ENCODE data around the gene SLCO2B1.
A peak's percentile ranks its signal among the peaks of the same experiment; 100 is the strongest.

Gene SLCO2B1

DNA sequence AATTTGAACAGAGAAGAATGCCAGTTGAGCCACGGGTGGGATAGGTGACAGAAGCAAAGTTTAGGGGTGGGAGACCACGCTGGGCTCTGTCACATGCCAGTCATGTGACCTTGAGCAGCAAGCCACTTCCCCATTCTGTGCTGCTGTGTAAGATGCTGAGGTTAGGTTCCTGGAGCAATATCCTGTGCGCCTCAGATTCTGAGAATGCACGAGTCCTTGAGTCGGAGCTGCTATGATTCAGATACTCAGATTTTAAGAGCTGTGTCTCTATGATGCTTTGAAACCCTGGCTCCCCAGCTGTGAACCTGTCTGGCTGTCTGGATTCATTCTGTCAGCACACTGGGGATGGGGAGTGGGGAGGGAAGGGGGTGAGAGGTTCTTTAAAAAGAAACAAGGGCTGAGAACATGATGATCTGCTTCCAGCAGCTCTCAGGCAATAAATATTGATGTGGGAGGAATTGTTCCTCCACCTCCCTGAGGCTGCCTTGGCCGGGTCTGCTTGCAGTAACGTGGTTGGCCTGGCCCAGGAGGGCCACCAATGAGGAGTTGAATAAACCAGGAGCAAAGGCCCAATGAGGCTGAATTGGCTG, 24.0 kb downstream of the SLCO2B1 start:
- H3K27ac ChIP-seq: no peak overlapping the region
- in situ Hi-C loops (cut with HindIII; ENCODE audit: low pct_ligation_motif_present, low sequenced_read_pairs): no loop called here
- TF ChIP-seq, protein P1, sequence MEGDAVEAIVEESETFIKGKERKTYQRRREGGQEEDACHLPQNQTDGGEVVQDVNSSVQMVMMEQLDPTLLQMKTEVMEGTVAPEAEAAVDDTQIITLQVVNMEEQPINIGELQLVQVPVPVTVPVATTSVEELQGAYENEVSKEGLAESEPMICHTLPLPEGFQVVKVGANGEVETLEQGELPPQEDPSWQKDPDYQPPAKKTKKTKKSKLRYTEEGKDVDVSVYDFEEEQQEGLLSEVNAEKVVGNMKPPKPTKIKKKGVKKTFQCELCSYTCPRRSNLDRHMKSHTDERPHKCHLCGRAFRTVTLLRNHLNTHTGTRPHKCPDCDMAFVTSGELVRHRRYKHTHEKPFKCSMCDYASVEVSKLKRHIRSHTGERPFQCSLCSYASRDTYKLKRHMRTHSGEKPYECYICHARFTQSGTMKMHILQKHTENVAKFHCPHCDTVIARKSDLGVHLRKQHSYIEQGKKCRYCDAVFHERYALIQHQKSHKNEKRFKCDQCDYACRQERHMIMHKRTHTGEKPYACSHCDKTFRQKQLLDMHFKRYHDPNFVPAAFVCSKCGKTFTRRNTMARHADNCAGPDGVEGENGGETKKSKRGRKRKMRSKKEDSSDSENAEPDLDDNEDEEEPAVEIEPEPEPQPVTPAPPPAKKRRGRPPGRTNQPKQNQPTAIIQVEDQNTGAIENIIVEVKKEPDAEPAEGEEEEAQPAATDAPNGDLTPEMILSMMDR (IDR thresholded peaks at IDR 0.05; ENCODE audit: low read depth, low read length, missing control alignments): no peak

DNA sequence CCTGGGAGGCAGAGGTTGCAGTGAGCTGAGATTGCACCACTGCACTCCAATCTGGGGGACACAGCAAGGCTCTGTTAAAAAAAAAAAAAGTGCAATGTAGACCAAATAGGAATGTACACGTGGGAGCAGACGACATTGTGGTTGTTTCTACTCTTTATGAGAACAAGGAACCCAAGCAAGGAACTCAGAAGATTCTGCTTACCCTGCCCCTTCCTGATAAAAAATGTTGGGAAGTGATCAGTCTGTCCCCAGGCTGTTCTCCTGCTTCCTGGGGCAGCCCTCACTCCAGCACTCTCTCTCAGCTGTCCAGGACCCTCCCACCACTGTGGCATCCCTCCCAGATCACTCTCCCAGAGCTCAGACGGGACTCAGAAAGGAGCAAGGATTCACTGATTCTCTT, 31.8 kb downstream of the SLCO2B1 start:
- Histone ChIP-seq H3K27ac (no peak overlapping the region), H3K36me3 (replicated peaks) (no peaks in the 10 kb centered on the region), H3K4me3 (ENCODE audit: low read depth, low read length) (no peak overlapping the region), H3K27me3 (replicated peaks) (peaks cover 4% of the 10 kb centered on the region)
- TF ChIP-seq, protein P1 (IDR thresholded peaks at IDR 0.05; ENCODE audit: low read depth, low read length, missing control alignments): no peak
- no peak for DNase-seq
- in situ Hi-C loops (cut with HindIII; ENCODE audit: low pct_ligation_motif_present, low sequenced_read_pairs): no loop called here

More for the DNA sequence above, 24.0 kb downstream of the SLCO2B1 start:
- H3K36me3 ChIP-seq (replicated peaks): no peaks in the 10 kb centered on the region
- H3K4me3 ChIP-seq (ENCODE audit: low read depth, low read length): no peak overlapping the region
- peak; percentile 21 for DNase-seq
- H3K27me3 ChIP-seq (replicated peaks): no peaks in the 10 kb centered on the region

DNA sequence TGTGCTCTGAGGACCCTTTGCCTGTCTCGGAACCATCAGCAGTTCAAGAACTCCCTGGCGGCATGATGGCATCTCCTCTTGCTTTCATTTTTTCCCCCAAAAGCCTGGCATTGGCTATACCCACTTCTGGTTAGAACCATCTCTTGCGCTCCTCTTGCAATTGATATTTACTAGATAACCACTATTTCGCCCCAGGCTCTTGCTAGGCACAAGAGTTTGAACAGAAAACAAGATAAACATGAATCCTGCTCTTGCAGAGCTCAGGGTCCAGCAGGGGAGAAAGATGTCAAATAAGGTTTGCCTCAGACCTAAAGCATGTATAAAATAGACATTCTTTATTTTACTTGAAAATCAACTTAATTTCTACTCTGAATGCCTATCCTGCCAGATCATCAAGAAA, 33.1 kb downstream of the SLCO2B1 start:
- TF ChIP-seq, protein P1 (IDR thresholded peaks at IDR 0.05; ENCODE audit: low read depth, low read length, missing control alignments): no peak
- Histone ChIP-seq H3K4me3 (ENCODE audit: low read depth, low read length) (no peak overlapping the region), H3K27me3 (replicated peaks) (peaks cover 4% of the 10 kb centered on the region), H3K27ac (no peak overlapping the region), H3K36me3 (replicated peaks) (no peaks in the 10 kb centered on the region)
- DNase-seq: no peak
- in situ Hi-C loops (cut with HindIII; ENCODE audit: low pct_ligation_motif_present, low sequenced_read_pairs): no loop called here

DNA sequence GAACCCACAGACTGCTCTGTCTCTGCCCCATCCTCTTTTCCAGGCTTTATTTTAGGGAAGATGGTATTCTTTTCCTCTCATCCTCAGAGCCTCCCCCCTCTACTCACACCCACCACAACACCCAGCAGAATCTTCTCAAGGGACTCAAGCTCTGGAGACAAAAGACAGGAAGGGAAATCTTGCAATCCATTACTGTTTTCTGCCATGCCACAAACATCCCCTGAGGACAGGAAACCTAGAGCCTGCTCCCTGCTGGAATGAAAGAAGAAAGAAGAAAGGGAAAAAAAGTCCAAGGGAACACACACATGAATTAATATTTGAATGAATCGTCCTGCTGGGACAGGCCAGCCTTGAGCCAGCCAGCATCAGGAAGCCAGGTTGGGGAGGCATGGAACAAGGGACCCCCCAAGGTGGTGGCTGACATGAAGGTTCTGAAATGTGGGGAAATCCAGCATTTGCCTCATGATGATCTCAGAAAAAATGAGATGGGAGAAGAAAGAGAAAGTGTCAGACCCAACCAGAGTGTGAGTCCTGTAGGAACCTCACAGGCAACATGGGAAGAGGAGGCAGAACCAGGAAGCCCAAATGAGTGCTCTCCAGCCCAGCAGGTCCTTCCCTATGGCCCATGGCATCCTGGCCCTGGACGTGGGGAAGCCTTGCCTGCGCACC, 34.0 kb downstream of the SLCO2B1 start:
- Histone ChIP-seq H3K27ac (no peak overlapping the region), H3K4me3 (ENCODE audit: low read depth, low read length) (no peak overlapping the region), H3K36me3 (replicated peaks) (no peaks in the 10 kb centered on the region), H3K27me3 (replicated peaks) (peaks cover 4% of the 10 kb centered on the region)
- in situ Hi-C loops (cut with HindIII; ENCODE audit: low pct_ligation_motif_present, low sequenced_read_pairs): no loop called here
- no peak for DNase-seq
- TF ChIP-seq, protein P1 (IDR thresholded peaks at IDR 0.05; ENCODE audit: low read depth, low read length, missing control alignments): no peak

DNA sequence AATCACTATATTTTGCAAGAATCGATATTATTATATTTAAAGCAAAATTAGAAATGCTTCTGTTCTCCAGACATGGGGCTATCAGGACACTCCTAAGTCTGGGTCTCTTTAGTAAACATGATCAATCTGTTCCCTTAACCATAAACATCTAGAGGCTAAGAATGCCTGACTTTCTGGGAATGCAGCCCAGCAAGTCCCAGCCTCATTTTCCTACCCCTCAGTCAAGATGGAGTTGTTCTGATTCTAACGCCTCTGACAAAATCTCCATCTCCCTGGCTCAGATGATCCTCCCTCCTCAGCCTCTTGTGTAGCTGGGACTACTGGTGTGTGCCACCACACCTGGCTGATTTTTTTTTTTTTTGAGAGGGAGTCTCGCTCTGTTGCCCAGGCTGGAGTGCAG, 35.0 kb downstream of the SLCO2B1 start:
- peaks cover 4% of the 10 kb centered on the region for H3K27me3 ChIP-seq (replicated peaks)
- no peak for DNase-seq
- H3K4me3 ChIP-seq (ENCODE audit: low read depth, low read length): no peak overlapping the region
- TF ChIP-seq, protein P1 (IDR thresholded peaks at IDR 0.05; ENCODE audit: low read depth, low read length, missing control alignments): no peak
- in situ Hi-C loops (cut with HindIII; ENCODE audit: low pct_ligation_motif_present, low sequenced_read_pairs): no loop called here
- no peak overlapping the region for H3K27ac ChIP-seq
- H3K36me3 ChIP-seq (replicated peaks): no peaks in the 10 kb centered on the region

All from brain microvascular endothelial cell (primary cell).